ENCODE results near the gene HCST.
"Not testable (repeated sequence)": the region's sequence is repeated elsewhere in the genome, so short reads cannot be mapped to it uniquely, and the experiment has no call there.

The HCST gene

GRCh38 chr19:35904311-35905068 lies 2.2 kb downstream of the HCST start:
- no peak for DNase-seq (ENCODE audit: low read depth)

GRCh38 chr19:35905178-35905727 lies 2.9 kb downstream of the HCST start:
- no peak for DNase-seq (ENCODE audit: low read depth)

DNA sequence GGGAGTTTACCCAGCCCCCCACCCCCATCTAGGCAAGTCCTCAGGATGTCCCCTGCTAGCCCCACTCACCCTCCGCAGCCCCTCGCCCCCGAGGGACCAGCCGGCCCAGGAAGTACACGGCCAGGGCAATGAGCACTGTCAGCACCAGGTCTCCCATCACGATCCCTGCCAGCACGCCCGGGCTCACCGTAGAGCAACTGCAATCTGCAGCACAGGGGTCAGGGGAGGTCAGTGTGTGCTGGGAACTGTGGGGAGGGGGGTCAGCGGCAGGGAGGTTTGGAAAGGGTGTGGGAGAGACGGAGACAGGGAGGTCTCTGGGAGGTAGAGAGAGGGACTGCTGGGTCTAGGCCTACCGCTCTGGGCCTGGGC lies 5.0 kb downstream of the HCST start:
- DNase-seq (ENCODE audit: low read depth): no peak

DNA sequence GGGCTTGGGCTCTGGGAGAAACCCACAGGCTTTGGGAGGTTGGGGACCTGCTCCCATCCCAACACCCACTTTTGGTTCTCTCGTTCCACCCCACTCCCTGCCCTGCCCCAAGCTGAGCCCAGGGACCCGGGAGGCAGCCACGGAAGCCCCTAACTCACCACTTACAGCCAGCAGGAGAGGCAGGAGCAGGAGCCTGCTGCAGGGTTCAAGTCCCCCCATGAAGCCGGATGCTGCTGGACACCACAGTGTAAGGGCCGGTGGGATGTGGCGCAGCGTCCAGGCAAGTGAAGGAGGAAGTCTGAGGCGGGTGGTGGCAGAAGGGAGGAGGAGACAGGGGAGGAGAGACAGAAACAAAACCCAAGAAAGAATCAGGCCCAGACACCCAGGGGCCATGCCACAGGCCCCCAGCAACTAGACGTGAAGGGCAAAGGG lies 5.7 kb downstream of the HCST start, which contains the start of gene TYROBP:
Gene TYROBP, minus strand, starts transcription at position 286 of the 432 bp plus-strand sequence. Its CDS starts 67 bp downstream, at position 219.
- DNase-seq (ENCODE audit: low read depth): no peak

GRCh38 chr19:35908973-35909683 lies 6.8 kb downstream of the HCST start:
- no peak for DNase-seq (ENCODE audit: low read depth)

- no peak for DNase-seq (ENCODE audit: low read depth)
Observed at GRCh38 chr19:35909684-35910035, 7.3 kb downstream of the HCST start.

DNA sequence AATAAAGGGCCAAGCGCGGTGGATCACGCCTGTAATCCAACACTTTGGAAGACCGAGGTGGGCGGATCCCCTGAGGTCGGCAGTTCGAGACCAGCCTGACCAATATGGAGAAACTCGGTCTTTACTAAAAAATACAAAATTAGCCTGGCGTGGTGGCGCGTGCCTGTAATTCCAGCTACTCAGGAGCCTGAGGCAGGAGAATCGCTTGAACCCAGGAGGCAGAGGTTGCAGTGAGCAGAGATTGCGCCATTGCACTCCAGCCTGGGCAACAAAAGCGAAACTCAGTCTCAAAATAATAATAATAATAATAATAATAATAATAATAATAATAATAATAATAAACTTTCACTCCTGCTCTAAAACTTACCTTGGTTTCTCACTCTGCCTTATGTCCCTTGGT lies 8.0 kb downstream of the HCST start:
- not testable (repeated sequence) for DNase-seq (ENCODE audit: low read depth)

- DNase-seq (ENCODE audit: low read depth): no peak
Observed at GRCh38 chr19:35911173-35911572, 8.8 kb downstream of the HCST start.

DNA sequence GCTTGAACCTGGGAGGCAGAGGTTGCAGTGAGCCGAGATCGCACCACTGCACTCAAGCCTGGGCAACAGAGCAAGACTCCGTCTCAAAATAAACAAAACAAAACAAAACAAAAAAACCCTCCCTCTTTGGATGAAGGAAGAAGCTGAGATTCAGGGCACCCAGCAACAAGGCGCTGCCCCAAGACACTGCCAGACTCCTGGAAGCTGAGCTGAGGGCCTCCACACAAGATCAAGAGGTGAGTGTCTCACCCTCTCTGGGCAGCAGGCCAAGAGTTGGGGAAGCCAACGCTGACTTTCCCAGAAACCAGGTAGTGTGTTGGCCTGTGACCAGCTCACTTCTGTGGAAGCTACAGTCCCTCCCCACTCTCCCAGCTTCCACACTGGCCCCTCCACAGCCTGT lies 9.5 kb downstream of the HCST start:
- DNase-seq (ENCODE audit: low read depth): no peak

- DNase-seq (ENCODE audit: low read depth): no peak
Observed at GRCh38 chr19:35913589-35913988, 11.3 kb downstream of the HCST start.

DNA sequence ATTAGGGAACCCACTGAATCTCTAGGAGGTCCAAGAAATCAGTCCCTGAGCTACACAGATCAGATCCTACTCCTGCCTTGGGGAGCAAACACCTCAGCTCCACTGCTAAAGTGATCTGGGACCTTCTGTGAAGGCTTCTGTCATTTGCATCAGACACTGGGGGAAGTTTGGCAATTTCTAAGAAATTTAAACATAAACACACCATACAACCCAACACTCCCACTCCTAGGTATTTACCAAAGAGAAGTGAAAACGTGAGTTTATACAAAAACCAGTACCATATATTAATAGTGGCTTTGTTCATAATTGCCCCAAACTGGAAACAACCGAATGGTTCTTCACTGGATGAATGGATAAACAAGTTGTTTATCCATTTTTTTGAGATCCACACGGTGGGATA lies 13.1 kb downstream of the HCST start:
- no peak for DNase-seq (ENCODE audit: low read depth)

DNA sequence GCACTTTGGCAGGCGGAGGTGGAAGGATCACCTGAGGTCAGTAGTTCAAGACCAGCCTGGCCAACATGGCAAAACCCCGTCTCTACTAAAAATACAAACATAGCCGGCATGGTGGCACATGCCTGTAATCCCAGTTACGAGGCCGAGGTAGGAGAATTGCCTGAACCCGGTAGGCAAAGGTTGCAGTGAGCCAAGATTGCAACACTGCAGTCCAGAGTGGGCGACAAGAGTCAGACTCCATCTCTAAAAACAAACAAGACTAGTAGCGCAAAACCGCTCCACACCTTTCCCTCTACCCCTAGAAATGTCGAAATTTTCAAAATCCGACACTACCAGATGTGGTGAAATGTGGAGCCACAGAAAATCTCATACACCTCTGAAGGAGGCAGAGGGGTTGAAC lies 17.0 kb downstream of the HCST start:
- DNase-seq (ENCODE audit: low read depth): no peak

GRCh38 chr19:35921012-35921411 lies 18.7 kb downstream of the HCST start:
- no peak for DNase-seq (ENCODE audit: low read depth)

DNA sequence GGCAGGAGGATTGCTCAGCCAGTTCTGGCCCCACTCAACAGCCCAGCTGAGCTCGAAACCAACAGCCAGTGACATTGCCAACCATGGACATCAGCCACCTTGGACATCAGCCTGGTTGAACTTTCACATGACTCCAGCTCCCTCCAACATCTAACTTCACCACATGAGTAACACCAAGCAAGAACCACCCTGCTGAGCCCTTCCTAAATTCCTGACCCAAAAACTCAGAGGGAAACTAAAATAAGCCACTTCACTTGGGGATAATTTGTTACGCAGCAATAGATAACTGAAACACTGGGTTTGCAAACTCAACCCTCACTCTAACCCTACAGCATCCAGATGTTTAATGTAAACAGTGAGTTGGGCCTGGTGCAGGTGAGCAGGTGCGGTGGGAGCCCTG lies 23.2 kb downstream of the HCST start:
- DNase-seq (ENCODE audit: low read depth): no peak

GRCh38 chr19:35928507-35928906 lies 26.2 kb downstream of the HCST start:
- DNase-seq (ENCODE audit: low read depth): no peak

DNA sequence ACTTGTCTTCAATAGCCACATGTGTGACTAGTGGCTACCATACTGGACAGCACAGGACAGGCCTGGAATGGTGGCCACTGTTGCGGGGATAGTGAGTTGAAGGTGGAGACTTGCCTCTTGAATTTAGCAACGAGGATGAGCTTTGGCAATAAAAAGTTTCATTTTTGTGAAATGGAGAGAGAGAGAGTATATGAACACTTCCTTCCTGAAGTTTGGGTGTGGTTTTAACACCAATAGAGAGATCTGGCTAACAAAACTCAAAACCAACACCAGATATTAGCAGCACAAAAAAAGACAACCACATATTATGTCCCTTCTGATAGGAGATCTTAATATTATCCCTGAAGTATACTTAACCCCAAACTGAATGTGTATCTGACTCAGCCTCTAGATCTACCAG lies 27.5 kb downstream of the HCST start:
- no peak for DNase-seq (ENCODE audit: low read depth)

DNA sequence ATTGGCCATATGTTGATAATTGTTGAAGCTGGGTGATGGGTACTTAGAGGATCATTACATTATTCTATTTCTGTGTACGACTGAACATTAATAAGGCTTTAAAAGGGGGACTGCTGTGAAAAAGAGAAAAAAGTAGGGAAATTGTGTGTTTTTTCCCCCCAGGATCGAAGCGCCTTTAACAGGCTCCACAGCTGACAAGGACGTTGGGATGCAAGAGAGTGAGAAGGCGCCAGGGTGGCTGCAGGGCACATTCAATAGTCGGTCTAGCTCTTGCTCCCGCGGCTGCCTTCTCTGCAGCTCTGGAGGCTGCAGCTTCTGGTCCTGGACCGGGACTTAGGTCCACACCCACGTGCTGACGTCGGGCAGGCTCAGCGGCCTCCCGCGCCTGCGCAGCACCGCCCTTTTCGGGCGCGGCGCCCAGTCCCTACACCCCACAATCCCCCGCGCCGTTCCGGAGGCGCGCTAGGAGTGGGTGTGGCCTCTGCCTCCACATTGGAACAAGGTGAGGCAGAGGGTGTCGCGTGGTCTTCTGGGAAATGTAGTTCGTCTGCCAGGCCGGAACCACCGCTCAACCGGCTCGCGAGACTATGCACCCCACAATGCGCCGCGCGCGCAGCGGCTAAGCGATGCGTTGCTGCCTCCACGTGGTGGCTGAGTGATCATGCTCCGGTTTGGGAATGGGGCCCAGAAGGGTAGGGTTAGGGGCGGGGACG lies 29.0 kb downstream of the HCST start:
- peak; percentile 98 for DNase-seq (ENCODE audit: low read depth)

GRCh38 chr19:35931874-35932202 lies 29.5 kb downstream of the HCST start:
- no peak for DNase-seq (ENCODE audit: low read depth)

DNA sequence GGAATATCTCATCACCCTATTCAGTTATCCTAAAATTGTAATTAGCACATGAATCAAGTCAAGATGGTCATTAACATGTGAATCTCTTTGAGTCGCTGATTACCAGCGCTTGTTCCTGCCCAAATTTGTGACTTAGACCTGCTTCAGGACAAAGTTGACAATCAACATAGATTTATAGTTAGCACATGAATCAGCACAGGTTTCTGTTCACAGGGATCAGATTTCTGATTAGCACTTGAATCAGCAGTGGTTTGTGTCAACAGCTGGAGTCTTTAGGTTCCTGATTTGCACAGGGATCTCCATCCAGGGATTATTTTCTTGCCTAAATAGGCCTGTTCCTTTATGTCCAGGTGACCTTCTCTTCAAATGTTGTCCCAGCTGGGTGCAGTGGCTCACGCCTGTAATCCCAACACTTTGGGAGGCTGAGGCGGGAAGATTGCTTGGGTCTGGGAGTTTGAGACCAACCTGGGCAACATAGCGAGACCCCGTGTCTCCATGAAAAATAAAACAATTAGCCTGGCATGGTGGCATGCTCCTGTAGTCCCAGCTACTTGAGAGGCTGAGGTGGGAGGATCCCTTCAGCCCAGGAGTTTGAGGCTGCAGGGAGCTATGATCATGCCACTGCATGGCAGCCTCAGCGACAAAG lies 30.1 kb downstream of the HCST start:
- no peak for DNase-seq (ENCODE audit: low read depth)

- DNase-seq (ENCODE audit: low read depth): no peak
Observed at GRCh38 chr19:35935911-35936737, 33.8 kb downstream of the HCST start, which contains the start of gene LRFN3. Gene LRFN3, plus strand, starts transcription at chr19:35936374. Its CDS starts 3,052 bp downstream, at chr19:35939426.

DNA sequence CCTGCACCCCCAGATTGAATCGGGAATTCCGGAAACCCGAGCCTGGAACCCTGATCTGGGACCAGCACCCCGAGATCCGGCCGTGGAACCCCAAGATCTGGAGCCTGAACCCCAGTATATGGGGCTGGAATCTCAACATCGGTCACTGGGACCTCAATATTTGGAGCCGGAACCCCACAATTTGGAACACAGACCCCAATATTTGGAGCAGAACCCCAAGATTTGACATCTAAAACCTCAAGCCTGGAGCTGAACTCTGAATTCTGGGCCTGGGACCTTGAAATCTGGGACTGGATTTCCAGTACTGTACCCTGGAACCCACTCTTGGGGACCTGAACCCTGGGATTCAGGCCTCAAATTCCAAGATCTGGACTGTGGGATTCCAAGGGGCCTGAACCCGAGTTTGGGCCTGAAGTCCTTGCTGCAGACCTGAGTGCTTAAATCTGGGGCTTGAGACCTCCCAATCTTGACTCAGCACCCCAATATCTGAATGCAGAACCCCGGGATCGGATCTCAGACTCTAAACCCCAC lies 34.5 kb downstream of the HCST start:
- DNase-seq (ENCODE audit: low read depth): no peak

All from stimulated activated CD8-positive, alpha-beta memory T cell treated with anti-CD3 and anti-CD28 coated beads, Interleukin-15, amount 100 ng/mL, for 1 hour (primary cell).